Superior temporal gyrus (tissue), 1 donor: ENCODE measurements around the gene NUP50.
"Not testable (repeated sequence)": the region's sequence is repeated elsewhere in the genome, so short reads cannot be mapped to it uniquely, and the experiment has no call there.

Experiments used
- DNase-seq: peaks from one replicate; pipeline ENCODE4 v3.0.0-alpha.2; 2016; ENCODE audit errors: extremely low spot score

Gene NUP50

DNA sequence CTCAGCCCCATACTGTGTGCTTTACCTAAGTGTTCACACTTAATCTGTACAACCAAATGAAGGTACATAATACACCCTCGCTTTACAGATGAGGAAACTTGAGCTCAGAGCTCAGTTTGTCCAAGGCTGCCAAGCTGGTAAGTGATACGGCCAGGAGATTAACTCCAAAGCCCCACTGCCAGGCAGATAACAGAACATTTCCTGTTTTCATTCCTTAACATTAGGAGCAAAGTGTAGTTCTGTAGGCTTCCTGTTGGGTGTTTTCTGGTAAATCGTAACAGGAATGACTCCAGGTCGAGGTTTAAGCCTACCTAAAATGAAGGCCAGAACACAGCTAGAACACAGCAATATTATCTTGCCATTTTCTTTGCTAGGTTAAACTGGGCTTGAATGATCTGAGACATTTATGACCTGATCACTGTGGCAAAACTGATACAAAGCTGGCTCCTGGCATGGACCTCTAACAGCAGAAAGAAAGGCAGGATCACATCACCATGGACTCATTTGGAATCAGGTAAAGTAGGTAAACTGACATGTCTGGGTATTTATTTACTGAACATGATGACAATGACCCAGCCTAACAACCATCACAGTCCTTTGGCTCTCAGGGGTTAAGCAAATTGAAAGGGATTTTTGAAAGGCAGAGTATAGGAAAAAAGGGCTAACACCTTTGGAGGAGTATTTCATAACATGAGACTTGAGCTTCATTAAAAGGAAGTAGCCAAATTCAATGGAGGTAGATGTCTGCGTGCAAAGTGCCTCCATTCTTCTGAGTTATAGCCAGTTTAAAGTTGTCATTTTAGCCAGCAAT is 3.9 kb upstream of the NUP50 start:
- no peak for DNase-seq

DNA sequence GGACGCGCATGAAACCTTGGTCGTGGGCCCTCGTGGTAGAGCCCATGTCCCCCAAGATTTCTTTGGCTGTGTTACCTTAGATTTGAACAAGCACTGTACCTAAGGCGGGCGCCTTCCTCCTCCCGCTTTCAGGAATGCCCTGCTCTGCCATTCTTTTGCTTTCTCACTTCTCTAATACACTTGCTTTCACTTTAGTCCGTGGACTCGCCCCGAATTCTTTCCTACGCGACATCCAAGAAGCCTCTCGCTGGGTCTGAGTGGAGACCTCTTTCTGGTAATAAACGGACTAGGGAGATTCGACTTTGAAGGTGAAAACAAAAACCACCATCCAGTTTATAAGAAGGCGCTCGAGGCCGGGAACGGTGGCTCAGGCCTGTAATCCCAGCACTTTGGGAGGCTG is 1.2 kb upstream of the NUP50 start:
- no peak for DNase-seq

DNA sequence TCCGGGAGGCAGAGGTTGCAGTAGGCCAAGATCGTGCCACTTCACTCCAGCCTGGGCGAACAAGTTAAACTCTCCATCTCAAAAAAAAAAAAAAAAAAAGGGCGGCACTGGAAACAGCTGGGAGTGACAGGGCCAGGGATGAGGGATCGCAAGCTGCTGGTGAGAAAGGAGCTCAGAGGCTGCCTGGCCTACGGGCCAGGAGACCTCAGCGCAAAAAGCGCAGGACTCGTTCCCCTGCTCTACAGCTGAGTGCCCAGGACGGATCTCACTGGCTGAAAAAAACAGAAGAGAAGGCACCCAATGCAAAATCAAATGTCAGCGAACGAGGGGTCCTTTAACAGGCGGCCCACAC is 650 bp upstream of the NUP50 start:
- no peak for DNase-seq

DNA sequence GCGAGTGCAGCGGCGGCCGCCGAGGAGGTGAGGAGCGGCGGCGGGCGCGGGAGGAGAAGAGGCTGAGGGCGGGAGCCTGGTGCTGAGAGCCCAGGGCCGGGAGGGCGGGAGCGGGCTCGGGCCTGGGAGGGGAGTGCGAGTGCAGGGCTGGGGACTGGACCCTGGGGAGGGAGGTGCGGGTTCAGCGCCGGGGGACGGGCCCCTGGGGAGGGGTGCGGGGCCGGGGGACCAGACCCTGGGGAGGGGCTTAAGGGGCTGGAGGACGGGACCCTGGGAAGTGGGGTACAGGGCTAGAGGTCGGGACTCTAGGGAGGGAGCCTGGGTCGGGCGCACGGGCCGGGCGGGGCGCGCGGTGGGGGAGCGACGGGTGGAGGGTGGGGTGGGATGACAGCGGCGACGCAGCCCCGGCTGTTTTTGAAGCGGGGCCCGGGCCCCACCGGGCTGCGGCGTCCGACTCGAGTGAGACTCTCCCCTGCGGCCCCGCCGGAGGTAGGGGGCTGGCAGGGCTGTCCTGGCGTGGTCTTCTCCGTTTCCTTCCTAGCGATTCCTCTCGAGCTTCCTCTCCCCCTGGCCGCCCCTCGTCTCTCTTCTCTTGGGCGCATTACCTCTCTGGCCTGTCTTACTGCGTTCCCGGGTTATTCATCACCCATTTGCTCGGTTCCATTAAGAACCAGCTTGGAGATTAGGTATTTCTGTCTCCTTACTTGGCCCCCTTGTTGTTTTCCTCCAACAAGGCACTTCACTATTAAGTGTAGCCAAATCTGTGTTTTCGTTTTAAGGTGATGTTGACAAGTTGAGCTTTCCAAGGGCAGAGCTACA is 754 bp downstream of the NUP50 start:
- DNase-seq: no peak

DNA sequence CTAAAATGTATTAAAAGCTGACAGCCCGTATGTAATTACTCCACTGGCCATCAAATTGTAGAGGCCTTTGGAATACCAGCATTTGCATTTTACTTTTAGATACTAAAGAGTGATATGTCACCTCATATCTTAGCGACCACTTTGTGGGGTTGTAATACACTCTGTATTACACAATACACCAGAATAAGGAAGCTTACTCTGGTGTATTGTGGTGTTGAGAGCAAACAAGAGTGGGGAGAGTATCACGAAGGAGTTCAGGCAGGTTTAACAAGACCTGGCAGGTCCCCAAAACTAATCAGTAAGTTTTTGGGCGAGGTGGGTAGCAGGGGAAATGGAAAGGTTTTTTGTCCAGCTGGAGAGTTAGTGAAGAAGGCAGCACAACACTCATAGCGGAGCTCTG is 3.2 kb downstream of the NUP50 start:
- no peak for DNase-seq

DNA sequence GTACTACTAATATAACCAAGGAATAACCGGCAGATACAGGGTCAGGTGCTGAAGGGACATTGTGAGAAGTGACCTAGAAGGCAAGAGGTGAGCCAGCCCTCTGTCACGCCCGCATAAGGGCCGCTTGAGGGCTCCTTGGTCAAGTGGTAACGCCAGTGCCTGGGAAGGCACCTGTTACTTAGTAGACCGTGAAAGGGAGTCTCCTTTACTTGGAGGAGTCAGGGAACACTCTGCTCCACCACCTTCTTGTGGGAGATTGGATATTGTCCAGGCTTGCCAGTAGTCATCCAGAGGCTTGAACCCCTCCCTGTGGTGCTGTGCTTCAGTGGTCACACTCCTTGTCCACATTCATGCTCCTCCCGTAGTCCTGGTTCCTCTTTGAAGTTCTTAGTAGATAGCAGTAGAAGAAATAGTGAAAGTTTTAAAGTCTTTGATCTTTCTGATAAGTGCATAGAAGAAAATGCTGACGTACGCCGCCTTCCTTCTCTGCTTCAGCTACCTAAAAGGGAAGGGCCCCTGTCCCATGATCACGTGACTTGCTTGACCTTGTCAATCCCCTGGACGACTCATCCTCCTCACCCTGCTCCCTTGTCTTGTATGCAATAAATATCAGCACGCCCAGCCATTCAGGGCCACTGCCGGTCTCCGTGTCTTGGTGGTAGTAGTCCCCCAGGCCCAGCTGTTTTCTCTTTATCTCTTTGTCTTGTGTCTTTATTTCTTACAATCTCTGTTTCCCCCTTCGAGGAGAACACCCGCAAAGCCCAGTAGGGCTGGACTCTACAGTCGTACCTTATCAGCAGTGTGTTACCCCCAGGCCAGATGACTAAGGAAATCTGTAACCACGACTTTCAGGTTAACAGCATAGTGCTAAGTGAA is 6.1 kb downstream of the NUP50 start:
- no peak for DNase-seq

DNA sequence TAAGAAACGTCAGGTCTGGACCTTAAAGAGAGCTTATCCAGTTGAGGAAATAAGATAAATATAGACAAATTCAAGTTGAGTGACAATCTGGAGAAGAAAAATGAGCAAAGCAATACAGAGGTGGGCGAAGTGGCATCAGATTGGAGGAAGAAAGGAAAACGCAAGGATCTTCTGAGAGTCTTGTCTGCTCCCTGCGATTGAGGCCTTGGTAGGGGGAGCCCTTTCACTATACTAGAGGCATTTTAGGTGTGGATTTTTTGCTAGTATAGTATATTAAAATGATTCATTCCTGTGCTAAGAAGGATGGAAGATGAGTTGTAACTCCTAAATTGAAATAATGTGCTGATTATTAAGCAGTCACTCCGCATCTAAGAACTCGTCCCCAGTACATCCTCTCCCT is 8.1 kb downstream of the NUP50 start:
- no peak for DNase-seq

DNA sequence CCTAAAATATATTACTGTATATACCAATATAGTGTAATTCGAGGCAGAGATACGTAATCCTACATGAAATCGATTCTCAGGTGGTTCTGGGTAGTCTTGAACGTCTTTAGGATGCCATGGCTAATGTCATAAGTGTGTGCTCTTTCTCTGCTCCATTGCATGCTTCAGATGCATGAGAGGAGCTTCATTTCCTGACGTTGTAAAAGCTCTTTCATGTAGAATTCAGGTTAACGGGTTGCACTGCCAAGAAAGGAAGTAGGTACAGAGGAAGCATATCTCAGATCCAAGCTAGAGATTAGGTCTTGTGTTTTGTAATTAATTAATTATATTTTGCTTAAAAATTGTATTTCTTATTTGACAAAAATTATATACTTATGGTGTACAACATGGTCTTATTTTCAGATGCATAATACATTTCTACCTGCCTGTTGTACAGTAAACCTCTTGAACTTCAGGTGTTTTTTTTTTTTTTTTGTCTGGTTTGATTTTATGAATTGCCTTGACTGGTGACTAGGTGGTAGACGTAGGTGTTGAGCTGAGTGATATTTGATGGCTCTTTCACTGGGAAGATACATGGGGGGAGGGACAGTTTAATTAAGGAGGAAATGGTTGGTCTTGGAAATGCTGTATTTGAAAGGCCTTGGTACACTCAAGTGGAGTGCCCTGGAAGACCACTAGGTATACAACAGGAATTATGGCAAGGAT is 9.3 kb downstream of the NUP50 start:
- DNase-seq: no peak

DNA sequence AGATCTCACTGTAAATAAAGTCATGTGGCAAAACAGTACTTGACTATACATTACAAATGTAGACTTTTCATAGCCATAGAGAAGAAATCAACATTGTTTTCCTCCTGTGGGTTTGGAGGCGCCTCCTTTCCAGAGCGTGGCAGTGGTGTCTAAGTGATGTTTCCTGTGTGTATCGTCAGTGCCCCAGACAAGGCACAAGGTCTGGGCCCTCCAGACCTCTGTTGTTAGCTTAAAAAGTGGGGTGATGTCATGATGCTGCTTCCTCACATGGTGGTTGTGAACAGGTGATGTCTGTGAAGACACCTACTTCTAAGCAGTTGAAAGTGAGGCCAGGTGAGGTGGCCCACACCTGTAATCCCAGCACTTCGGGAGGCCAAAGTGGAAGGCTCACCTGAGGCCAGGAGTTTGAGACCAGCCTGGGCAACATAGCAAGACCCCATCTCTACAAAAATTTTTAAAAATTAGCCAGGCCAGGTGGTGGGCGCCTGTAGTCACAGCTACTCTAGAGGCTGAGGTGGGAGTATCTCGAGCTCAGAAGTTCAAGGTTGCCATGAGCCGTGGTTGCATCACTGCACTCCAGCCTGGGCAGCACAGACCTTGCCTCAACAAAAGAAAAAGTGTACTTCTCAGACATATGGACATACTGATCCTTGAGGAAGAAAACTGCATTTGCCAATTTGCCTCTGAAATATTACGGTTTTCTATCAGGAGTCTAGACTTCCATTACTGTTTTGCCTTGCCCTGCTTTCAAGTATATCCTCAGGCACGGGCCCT is 15.7 kb downstream of the NUP50 start:
- DNase-seq: no peak

DNA sequence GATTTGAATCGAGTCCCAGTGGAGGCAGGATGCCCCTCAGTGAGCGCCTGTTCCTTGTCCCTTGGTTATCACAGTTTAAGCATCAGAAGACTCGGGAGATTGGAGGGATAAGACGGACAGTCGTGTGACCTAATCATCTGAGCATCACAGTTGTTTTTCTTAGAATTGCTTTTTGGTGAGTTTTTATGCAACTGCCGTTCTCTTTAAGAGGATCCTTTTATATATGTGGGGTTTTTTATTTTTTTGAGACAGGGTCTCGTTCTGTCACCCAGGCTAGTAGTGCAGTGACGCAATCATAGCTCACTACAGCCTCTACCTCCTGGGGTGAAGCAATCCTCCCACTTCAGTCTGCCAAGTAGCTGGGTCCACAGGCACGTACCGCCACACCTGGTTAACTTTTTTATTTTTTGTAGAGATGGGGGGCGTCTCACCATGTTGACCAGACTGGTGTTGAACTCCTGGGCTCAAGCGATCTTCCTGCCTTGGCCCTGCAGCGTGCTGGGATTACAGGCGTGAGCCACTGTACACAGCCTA is 16.5 kb downstream of the NUP50 start:
- no peak for DNase-seq

DNA sequence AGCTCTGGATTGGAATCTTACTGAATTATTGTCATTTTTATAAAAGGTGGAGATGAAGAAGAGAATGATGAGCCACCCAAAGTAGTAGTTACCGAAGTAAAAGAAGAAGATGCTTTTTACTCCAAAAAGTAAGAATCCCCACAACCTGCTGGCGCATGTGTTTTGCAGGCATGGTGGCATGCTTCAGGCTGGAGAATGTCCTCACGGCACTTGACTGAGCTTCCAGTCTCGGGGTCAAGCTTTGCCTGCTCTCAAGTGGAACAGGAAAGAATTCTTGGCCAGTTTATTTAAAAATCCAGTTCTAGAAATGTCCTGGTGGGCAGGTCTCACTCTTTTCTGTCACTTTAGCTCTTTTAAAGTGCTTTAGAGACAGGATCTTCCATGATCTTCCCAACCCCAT is 17.5 kb downstream of the NUP50 start:
- DNase-seq: no peak

DNA sequence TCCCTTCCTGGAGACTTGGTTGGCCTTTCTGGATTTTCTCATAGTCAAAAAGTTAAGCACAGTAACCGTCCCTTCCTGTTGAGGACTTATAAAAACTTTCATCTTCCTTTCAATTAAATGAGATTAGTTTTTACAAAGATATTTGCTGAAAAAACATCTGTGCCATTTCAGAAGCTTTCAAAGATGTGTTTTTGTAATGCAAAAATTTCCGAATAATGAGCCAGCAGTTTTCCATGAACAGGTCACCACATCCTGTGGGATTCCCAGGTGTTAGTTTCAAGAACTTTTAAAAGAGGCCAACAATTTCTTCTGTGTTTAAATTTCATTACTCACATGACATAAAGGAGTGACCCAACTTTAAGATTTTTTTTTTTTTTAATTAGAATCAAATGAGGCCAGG is 18.0 kb downstream of the NUP50 start:
- no peak for DNase-seq

DNA sequence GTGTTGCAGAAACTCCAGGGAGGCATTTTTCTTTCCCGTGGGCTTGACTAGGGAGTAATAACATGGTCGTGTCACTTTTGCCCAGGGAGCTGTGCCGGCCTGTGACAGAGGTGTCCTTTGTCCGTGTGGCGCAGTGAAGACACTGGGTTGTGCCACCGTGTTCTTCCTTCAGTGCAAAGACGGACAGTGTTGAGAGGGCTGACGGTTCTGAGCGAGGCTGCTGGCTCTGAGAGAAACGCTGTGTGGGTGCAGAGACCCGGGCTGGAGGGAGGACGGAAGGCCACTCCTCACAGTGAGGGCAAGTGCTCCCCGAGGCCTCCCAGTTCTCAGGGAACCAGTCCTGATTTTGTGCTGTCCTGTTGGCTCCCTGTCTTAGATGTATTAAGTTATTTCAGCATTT is 20.2 kb downstream of the NUP50 start:
- DNase-seq: no peak

DNA sequence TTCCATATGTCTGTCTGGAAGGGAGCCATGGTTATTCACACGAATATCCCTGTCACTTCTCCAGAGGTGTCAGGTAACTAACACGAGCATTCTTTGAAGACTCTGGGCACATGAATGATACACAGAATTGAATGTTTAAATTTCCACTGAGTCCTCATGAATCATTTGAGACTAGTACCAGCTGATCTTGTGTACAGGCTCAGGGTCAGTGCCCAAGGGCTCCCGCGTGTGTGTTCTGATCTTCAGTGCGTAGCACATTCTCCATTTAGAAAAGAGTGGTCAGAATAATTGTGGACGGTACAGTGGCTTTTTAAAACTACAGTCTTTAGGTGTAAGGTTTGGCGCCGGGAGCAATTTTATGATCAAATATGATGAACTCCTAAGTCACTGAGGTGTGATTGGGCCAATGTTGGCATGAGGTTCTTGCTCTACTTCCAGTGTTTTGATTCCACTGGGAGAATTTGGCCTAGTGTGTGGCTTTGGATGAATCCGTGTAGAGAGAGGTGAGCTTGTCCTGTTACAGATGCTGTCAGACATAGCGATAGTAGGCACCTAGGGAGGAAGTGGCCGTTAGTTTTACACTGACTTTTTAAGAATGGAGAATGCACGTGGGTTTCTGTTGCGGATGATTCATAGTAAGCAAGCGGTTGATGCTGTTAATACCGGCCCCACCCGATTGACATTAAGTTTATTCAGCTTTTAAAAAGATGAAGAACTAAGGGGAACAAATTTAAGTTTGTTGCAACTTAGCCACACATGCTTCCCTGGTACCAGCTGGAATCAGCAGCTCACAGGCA is 22.2 kb downstream of the NUP50 start:
- DNase-seq: no peak

DNA sequence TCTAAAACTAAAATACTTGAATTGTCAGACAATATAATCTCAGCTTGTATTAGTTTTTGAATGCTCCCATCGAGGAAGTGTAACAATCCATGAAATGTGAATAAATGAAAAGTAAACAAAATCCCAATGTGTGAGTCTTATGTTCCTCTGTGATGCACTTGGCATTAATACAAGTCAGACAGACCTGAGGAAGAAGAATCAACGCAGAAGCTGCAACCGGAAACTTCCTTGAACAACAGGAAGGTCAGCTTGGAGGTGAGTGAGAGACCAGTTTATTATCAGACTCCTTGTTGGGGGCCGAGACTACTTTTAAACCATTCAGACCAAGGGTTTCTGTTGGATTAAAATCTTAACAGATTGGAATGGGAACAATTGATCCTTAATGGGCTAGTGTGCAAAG is 24.2 kb downstream of the NUP50 start:
- no peak for DNase-seq

DNA sequence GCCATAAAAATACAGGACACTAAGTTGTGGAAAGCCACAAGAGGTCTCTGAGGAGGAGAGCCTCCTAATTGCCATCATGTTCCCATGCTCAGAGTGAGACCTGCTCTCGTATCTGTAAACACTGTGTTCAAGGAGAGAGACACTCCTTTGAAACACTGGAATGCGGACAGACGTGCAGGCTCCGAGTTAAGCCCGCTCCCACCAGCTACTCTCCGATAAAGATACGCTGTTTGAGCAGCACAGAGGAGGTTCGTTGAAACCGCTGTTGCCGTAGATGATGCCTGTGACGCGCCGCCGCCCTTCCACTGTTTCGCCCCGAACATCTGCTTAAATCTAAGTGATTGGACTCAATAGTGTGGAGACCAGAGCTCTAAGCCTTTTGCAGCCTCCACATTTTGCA is 25.1 kb downstream of the NUP50 start:
- DNase-seq: no peak

DNA sequence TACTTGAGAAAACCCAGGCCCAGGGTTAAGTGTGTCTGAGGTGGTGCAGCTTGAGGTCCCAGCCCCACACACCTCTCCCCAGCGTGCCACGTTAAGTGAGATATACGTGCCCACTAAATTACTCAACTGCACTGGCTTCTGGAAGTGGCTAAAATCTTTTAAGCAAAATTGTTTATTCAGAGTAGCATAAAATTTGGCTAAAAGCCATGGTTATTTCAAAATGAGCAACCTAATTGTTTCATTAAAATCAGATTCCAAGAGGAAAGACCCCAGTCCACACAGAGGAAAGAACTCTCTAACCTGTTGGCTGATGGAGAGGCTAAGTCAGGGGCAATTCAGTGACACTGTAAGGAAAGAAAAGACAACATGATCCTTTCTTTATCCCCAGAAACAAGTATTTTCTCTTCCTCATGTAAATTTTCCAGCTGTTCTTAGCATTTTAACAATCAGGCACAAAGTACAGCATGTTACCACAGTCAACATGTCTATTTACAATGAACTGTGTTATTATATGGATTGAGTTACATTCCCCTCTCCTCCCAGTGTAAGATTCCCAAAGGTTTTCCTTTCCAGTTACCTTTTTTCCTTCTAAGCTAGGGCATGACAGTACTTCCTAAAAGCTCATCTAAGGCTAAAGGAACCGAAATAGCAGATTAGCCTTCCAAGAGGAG is 26.6 kb downstream of the NUP50 start:
- DNase-seq: no peak

DNA sequence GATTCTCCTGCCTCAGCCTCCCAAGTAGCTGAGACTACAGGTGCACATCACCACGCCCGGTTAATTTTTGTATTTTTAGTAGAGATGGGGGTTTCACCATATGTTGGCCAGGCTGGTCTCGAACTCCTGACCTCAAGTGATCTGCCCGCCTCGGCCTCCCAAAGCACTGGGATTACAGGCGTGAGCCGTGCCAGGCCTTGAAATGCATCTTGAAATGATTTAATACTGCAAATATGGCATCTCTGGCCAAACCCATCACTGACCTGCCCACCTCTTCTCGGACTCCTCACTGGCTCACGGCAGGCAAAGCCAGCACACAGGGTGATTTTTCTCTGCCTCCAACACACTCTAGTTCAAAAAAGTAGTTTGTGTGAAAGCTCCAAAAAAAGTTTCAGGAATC is 28.0 kb downstream of the NUP50 start:
- DNase-seq: not testable (repeated sequence)

DNA sequence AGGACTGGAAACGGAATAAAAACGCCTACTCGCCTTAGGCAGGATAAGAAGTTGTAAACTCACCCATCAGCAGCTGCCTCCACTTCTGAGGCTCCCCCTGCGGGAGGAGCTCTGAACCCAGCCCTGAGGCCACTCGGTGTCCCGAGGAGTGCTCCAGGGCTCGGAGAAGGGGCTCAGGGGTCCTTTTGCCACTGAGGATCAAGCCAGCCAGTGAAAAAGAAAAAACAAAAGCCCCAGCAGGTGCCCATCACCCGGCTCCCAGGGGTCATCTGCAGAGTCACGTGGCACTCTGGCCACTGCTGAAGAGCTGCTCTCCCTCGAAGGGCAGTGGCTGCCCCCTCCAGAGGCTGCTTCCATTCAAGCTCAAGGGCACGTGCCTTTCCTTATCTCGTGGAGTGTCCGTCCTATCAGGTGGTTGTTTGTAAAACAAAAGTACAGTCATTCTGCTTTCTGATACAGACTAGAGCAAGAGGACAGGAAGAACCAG is 29.0 kb downstream of the NUP50 start:
- DNase-seq: no peak
